Neuronal stem cell (in vitro differentiated cells): ENCODE results near the gene MTERF2.
"Not testable (repeated sequence)": the region's sequence is repeated elsewhere in the genome, so short reads cannot be mapped to it uniquely, and the experiment has no call there.

ENCODE experiments used
- DNase-seq: peaks from one replicate; pipeline ENCODE4 v3.0.0-alpha.2; 2013; ENCODE audit warnings: low spot score
- H2AFZ ChIP-seq: one replicate; pipeline ENCODE4 v1.6.1; 2013; ENCODE audit warnings: mild to moderate bottlenecking, low read length, inconsistent platforms
- H2AK5ac ChIP-seq: 2 replicates; pipeline ENCODE4 v1.6.1; 2013; ENCODE audit warnings: low read depth, mild to moderate bottlenecking, inconsistent platforms, low read length, moderate library complexity, mixed read lengths
- H2BK120ac ChIP-seq: 2 replicates; pipeline ENCODE4 v1.6.1; 2013; ENCODE audit warnings: low read depth, mild to moderate bottlenecking, inconsistent platforms, low read length, moderate library complexity, mixed read lengths
- H2BK12ac ChIP-seq: one replicate; pipeline ENCODE4 v1.6.1; 2013; ENCODE audit warnings: low read length, inconsistent platforms
- H2BK15ac ChIP-seq: 2 replicates; pipeline ENCODE4 v1.6.1; 2013; ENCODE audit warnings: mild to moderate bottlenecking, low read length, inconsistent platforms, mixed read lengths
- H2BK5ac ChIP-seq: one replicate; pipeline ENCODE4 v1.6.1; 2013; ENCODE audit warnings: inconsistent platforms, mild to moderate bottlenecking, low read length, moderate library complexity
- H3K14ac ChIP-seq: one replicate; pipeline ENCODE4 v1.6.1; 2013; ENCODE audit warnings: low read length, inconsistent platforms
- H3K18ac ChIP-seq: 2 replicates; pipeline ENCODE4 v1.6.1; 2013; ENCODE audit warnings: low read length, inconsistent platforms
- H3K23ac ChIP-seq: 2 replicates; pipeline ENCODE4 v1.6.1; 2013; ENCODE audit warnings: low read depth, mild to moderate bottlenecking, mixed read lengths, low read length, inconsistent platforms; ENCODE audit not compliant: poor library complexity
- H3K27ac ChIP-seq: replicated peaks from 3 replicates; pipeline ENCODE4 v1.5.1; 2013; ENCODE audit warnings: low read length, inconsistent platforms
- H3K27me3 ChIP-seq, 3 experiments: 2 replicates each; pipeline ENCODE4 v1.6.1; 2013; ENCODE audit warnings: low read length in 3 of 3, mild to moderate bottlenecking in 2 of 3, inconsistent platforms in 1 of 3, low read depth in 1 of 3, mixed read lengths in 1 of 3, moderate library complexity in 1 of 3; ENCODE audit not compliant: control insufficient read depth in 3 of 3, insufficient read depth in 3 of 3
- H3K36me3 ChIP-seq, 2 donors: replicated peaks in 1 of 2; 2 replicates each; pipeline ENCODE4 v1.6.1; 2013; ENCODE audit warnings: low read length in 2 of 2; ENCODE audit not compliant: control insufficient read depth in 2 of 2, insufficient read depth in 2 of 2
- H3K4ac ChIP-seq: 2 replicates; pipeline ENCODE4 v1.6.1; 2013; ENCODE audit warnings: inconsistent platforms, mild to moderate bottlenecking, low read length, moderate library complexity
- H3K4me1 ChIP-seq, 2 donors: 1 replicate in 1 of 2; 2 replicates in 1 of 2; pipeline ENCODE4 v1.6.1; 2013; ENCODE audit warnings: low read length in 2 of 2, low read depth in 1 of 2; ENCODE audit not compliant: control insufficient read depth in 2 of 2, insufficient read depth in 1 of 2
- H3K4me2 ChIP-seq: one replicate; pipeline ENCODE4 v1.6.1; 2013; ENCODE audit warnings: mild to moderate bottlenecking, low read length, inconsistent platforms; ENCODE audit not compliant: insufficient read depth, poor library complexity, severe bottlenecking
- H3K4me3 ChIP-seq, 2 donors: 2 replicates each; pipeline ENCODE4 v1.5.1; 2013; ENCODE audit warnings: low read length in 2 of 2, mild to moderate bottlenecking in 2 of 2, inconsistent platforms in 1 of 2, moderate library complexity in 1 of 2
- H3K79me1 ChIP-seq: one replicate; pipeline ENCODE4 v1.6.1; 2013; ENCODE audit warnings: low read depth, mild to moderate bottlenecking, inconsistent platforms, low read length, moderate library complexity
- H3K9ac ChIP-seq: one replicate; pipeline ENCODE4 v1.6.1; 2013; ENCODE audit warnings: mild to moderate bottlenecking, low read depth, low read length, inconsistent platforms; ENCODE audit not compliant: poor library complexity
- H3K9me3 ChIP-seq, 2 donors: replicated peaks in 1 of 2; 2 replicates each; pipeline versions ENCODE3 to v1.6.1; 2013; ENCODE audit warnings: low read length in 2 of 2, mild to moderate bottlenecking in 2 of 2, inconsistent platforms in 1 of 2, low read depth in 1 of 2, mixed read lengths in 1 of 2, moderate library complexity in 1 of 2; ENCODE audit not compliant: control insufficient read depth in 2 of 2, insufficient read depth in 1 of 2
- H4K8ac ChIP-seq: one replicate; pipeline ENCODE4 v1.6.1; 2013; ENCODE audit warnings: low read depth, mild to moderate bottlenecking, inconsistent platforms, low read length, moderate library complexity
- H4K91ac ChIP-seq: one replicate; pipeline ENCODE4 v1.6.1; 2013; ENCODE audit warnings: low read length, low read depth, mild to moderate bottlenecking, inconsistent platforms; ENCODE audit not compliant: poor library complexity
- WGBS, 2 donors: extraction: QIAGEN DNeasy Blood & Tissue Kit; methylation state at CpG; one replicate each; pipeline ENCODE4 v1.1.7; 2013; ENCODE audit warnings: missing lambda C conversion rate in 2 of 2, mixed read lengths in 1 of 2; ENCODE audit not compliant: insufficient read length in 2 of 2, insufficient replicate concordance in 1 of 2; ENCODE audit errors: extremely low coverage in 2 of 2; 5-methylcytosine and 5-hydroxymethylcytosine counted together

Gene MTERF2

GRCh38 chr12:107007411-107007810 lies 20.5 kb upstream of the MTERF2 start:
- Histone ChIP-seq H3K4me3 (no peak overlapping the region), H3K79me1 (no peaks in the 10 kb centered on the region), H2BK5ac (no peak overlapping the region), H3K9ac (no peak overlapping the region), H3K9me3 (no peaks in the 10 kb centered on the region), H3K27me3 (no peaks in the 10 kb centered on the region), H3K23ac (no peak overlapping the region), H2AFZ (no peak overlapping the region), H3K36me3 (no peaks in the 10 kb centered on the region), H2BK120ac (no peak overlapping the region), H3K4ac (no peak overlapping the region), H3K14ac (no peak overlapping the region), H3K18ac (no peak overlapping the region), H3K27ac (no peak overlapping the region), H3K4me2 (no peak overlapping the region), H2BK12ac (no peak overlapping the region), H2AK5ac (no peak overlapping the region), H4K8ac (no peak overlapping the region), H4K91ac (no peak overlapping the region), H3K4me1 (no peaks in the 10 kb centered on the region), H2BK15ac (no peak overlapping the region)
- no CpG with 5 or more reads among the region's 4 CpGs for WGBS, 2 donors
- no peak for DNase-seq

DNA sequence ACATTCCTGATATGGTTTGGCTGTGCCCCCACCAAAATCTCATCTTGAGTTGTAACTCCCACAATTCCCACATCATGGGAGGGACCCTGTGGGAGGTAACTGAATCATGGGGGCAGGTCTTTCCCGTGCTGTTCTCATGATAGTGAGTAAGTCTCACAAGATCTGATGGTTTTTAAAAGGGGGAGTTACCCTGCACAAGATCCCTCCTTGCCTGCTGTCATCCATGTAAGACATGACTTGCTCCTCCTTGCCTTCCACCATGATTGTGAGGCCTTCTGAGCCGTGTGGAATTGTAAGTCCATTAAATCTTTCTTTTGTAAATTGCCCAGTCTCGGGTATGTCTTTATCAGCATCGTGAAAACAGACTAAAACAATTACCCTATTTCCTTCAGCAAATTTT lies 15.7 kb upstream of the MTERF2 start:
- H2AK5ac ChIP-seq, H3K4me2 ChIP-seq, H3K9me3 ChIP-seq, H3K4ac ChIP-seq, H3K4me3 ChIP-seq, H3K23ac ChIP-seq, H2BK5ac ChIP-seq, H4K8ac ChIP-seq, H3K27me3 ChIP-seq, H2BK12ac ChIP-seq, H2BK15ac ChIP-seq, H4K91ac ChIP-seq, H3K18ac ChIP-seq, H2AFZ ChIP-seq, H2BK120ac ChIP-seq, H3K27ac ChIP-seq, H3K9ac ChIP-seq, H3K79me1 ChIP-seq, H3K14ac ChIP-seq, H3K4me1 ChIP-seq, DNase-seq: not testable (repeated sequence)
- WGBS, 2 donors, result no CpG with 5 or more reads among the region's 4 CpGs
- peaks cover 3 to 22% of the 10 kb centered on the region in 2 donors for H3K36me3 ChIP-seq

GRCh38 chr12:106999446-106999845 lies 12.5 kb upstream of the MTERF2 start:
- Histone ChIP-seq H3K9ac (no peak overlapping the region), H3K4me2 (no peak overlapping the region), H2AFZ (no peak overlapping the region), H3K27me3 (no peaks in the 10 kb centered on the region), H3K4me3 (no peak overlapping the region), H2BK120ac (no peak overlapping the region), H2AK5ac (no peak overlapping the region), H2BK12ac (no peak overlapping the region), H3K36me3 (peaks cover 3 to 39% of the 10 kb centered on the region in 2 donors), H3K9me3 (no peaks in the 10 kb centered on the region), H3K18ac (no peak overlapping the region), H4K91ac (no peak overlapping the region), H2BK5ac (no peak overlapping the region), H3K4ac (no peak overlapping the region), H3K27ac (no peak overlapping the region), H3K79me1 (no peaks in the 10 kb centered on the region), H3K23ac (no peak overlapping the region), H4K8ac (no peak overlapping the region), H2BK15ac (no peak overlapping the region), H3K4me1 (no peaks in the 10 kb centered on the region), H3K14ac (no peak overlapping the region)
- DNase-seq, result no peak
- no CpG with 5 or more reads among the region's 6 CpGs for WGBS, 2 donors

GRCh38 chr12:106997916-106998315 lies 11.0 kb upstream of the MTERF2 start:
- Histone ChIP-seq H3K27ac (no peak overlapping the region), H2BK15ac (no peak overlapping the region), H3K4me3 (no peak overlapping the region), H2BK120ac (no peak overlapping the region), H3K27me3 (no peaks in the 10 kb centered on the region), H3K18ac (no peak overlapping the region), H3K4ac (no peak overlapping the region), H2BK5ac (no peak overlapping the region), H4K91ac (no peak overlapping the region), H2AFZ (no peak overlapping the region), H4K8ac (no peak overlapping the region), H3K4me1 (no peaks in the 10 kb centered on the region), H3K9ac (no peak overlapping the region), H3K36me3 (peaks cover 3 to 39% of the 10 kb centered on the region in 2 donors), H2AK5ac (no peak overlapping the region), H3K23ac (no peak overlapping the region), H3K9me3 (no peaks in the 10 kb centered on the region), H2BK12ac (no peak overlapping the region), H3K14ac (no peak overlapping the region), H3K4me2 (no peak overlapping the region), H3K79me1 (no peaks in the 10 kb centered on the region)
- WGBS, 2 donors, result no CpG with 5 or more reads among the region's 1 CpG
- DNase-seq, result no peak
